Transverse colon (tissue), 4 donors: Measurements from ENCODE around the gene BBS12. TPM values are rescaled to one million over a fixed set of nuclear protein-coding genes. Genes with fewer than 3 reads are reported as not detected.

Experiments used
- DNase-seq: peaks from one replicate; pipeline ENCODE4 v3.0.0-alpha.2; 2019
- H3K27ac ChIP-seq, 4 donors: fragments of 200-600 bp; sonication (generic); 2 replicates each; pipeline ENCODE4 v1.5.1; 2016 to 2018; ENCODE audit warnings: inconsistent platforms in 4 of 4
- H3K27me3 ChIP-seq: fragments of 200-600 bp; sonication (generic); 2 replicates; pipeline ENCODE4 v1.5.1; 2017; ENCODE audit warnings: inconsistent platforms
- H3K36me3 ChIP-seq, 4 donors: fragments of 200-600 bp; sonication (generic); 2 replicates each; pipeline ENCODE4 v1.5.1; 2017 to 2019; ENCODE audit warnings: inconsistent platforms in 4 of 4
- H3K4me1 ChIP-seq, 4 donors: fragments of 200-600 bp; sonication (generic); 2 replicates each; pipeline ENCODE4 v1.5.1; 2017 to 2020; ENCODE audit warnings: inconsistent platforms in 4 of 4
- H3K4me3 ChIP-seq, 4 donors: fragments of 200-600 bp; sonication (generic); 1 replicate in 1 of 4; 2 replicates in 3 of 4; pipeline versions ENCODE4 v1.5.1 to v1.6.1; 2017 to 2019; ENCODE audit warnings: inconsistent platforms in 4 of 4
- H3K9me3 ChIP-seq, 2 donors: fragments of 200-600 bp; sonication (generic); 2 replicates each; pipeline ENCODE4 v1.5.1; 2017 to 2019; ENCODE audit warnings: inconsistent platforms in 2 of 2
- CTCF ChIP-seq, 5 experiments: fragments of 200-600 bp in 3 of 5; fragments of 450-650 bp in 2 of 5; sonication (generic) in 3 of 5; IDR thresholded peaks; 1 replicate in 2 of 5; 2 replicates in 3 of 5; pipeline ENCODE4 v1.5.1; 2016 to 2017; ENCODE audit warnings: antibody characterized with exemption in 5 of 5, inconsistent platforms in 3 of 5, mild to moderate bottlenecking in 2 of 5, moderate library complexity in 1 of 5
- EP300 ChIP-seq: sonication (generic); formaldehyde crosslinking; IDR thresholded peaks from one replicate; pipeline ENCODE4 v1.6.1; 2017; ENCODE audit warnings: antibody characterized with exemption, low read depth
- POLR2A ChIP-seq: fragments of 450-650 bp; IDR thresholded peaks from one replicate; pipeline ENCODE4 v1.6.1; 2016; ENCODE audit warnings: antibody characterized with exemption, mild to moderate bottlenecking, moderate library complexity
- POLR2AphosphoS5 ChIP-seq, 3 donors: sonication (generic); formaldehyde crosslinking; IDR thresholded peaks; one replicate each; pipeline ENCODE4 v1.6.1; 2016; ENCODE audit warnings: antibody characterized with exemption in 3 of 3
- WGBS, 2 donors: methylation state at CpG; one replicate each; pipeline ENCODE4 v1.1.5; 2018; ENCODE audit warnings: low coverage in 1 of 2; 5-methylcytosine and 5-hydroxymethylcytosine counted together
- in situ Hi-C, 4 donors: fragments of 200-750 bp; cut with MboI; loops; one replicate each; pipeline versions ENCODE4 v1.15.0 to v1.15.1; 2017; ENCODE audit warnings: low sequenced_read_pairs in 3 of 4, low pct_ligation_motif_present in 1 of 4, low pct_unique_long_range_greater_than_20kb in 1 of 4
- intact Hi-C: fragments of 100-400 bp; cut with DNase I; formaldehyde crosslinking; loops from one replicate; pipeline ENCODE4 v1.15.1; 2023; ENCODE audit warnings: low total_unique reads
- total RNA-seq, 4 donors: library from RNA; depleted of rRNA; stranded (reverse); fragments of >200 nt; gene quantifications; one replicate each; pipeline ENCODE4 v1.1.0, GENCODE V29; 2016

The BBS12 gene
- total RNA-seq, 4 donors from 2014 or later = 0.60 to 6.0 (median 3.3) TPM

DNA sequence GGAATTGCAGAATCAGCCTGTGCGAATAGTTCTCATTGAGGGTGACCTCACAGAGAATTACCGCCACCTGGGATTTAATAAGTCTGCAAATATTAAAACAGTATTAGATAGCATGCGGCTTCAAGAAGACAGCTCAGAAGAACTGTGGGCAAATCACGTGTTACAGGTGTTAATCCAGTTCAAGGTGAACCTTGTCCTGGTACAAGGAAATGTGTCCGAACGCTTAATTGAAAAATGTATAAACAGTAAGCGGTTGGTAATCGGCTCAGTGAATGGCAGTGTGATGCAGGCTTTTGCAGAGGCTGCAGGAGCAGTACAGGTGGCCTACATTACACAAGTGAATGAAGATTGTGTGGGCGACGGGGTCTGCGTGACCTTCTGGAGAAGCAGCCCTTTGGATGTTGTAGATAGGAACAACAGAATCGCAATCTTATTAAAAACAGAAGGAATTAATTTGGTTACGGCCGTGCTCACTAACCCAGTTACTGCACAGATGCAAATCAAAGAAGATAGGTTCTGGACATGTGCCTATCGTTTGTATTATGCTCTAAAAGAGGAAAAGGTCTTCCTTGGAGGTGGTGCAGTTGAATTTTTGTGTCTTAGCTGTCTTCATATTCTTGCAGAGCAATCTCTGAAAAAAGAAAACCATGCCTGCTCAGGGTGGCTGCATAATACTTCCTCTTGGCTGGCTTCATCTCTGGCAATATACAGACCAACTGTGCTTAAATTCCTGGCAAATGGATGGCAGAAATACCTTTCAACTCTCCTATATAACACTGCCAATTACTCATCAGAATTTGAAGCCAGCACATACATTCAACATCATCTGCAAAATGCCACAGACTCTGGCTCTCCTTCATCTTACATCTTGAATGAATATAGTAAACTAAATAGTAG is 10.7 kb downstream of the BBS12 start:
- in situ Hi-C loops = no loop called here
- no peak for TF ChIP-seq POLR2AphosphoS5 (IDR thresholded peaks at IDR 0.05)
- no peak for TF ChIP-seq POLR2A
- TF ChIP-seq CTCF (IDR thresholded peaks at IDR 0.05) = no peak
- no peak for TF ChIP-seq EP300
- WGBS, 2 donors = 60 to 78% methylated on average over 3 to 15 of the region's 15 CpGs

DNA sequence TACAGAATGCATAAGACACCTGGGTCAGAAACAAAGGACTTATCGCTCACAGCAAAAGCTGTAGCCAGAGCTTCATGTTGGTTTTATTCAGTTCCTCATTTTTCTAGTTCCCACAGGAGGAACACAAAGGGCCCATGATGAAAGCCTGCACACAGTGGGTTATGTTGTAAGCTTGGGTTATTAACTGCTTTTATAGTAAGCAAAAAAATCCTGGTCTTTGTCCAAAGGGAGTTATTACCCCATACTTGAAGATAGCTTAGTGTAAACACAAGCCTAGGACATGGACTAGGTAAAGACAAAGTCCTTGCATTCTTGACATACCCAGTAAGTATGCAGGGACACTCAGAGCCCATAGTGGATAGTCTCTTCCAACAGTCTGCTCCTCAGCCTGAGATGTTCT is 11.7 kb downstream of the BBS12 start:
- Histone ChIP-seq H3K27ac (no peak overlapping the region), H3K4me3 (no peak overlapping the region), H3K4me1 (peaks cover 0 to 23% (median 12%) of the 10 kb centered on the region in 4 donors), H3K27me3 (no peaks in the 10 kb centered on the region), H3K9me3 (no peaks in the 10 kb centered on the region), H3K36me3 (no peaks in the 10 kb centered on the region)
- intact Hi-C loops = no loop called here
- DNase-seq = no peak
- WGBS, 2 donors = 27% methylated on average over 1 of the region's 1 CpG; no CpG with 5 or more reads in 1 of the 2 donors
- in situ Hi-C loops = no loop called here
- no peak for TF ChIP-seq EP300
- TF ChIP-seq POLR2A = no peak
- TF ChIP-seq CTCF (IDR thresholded peaks at IDR 0.05) = no peak
- TF ChIP-seq POLR2AphosphoS5 (IDR thresholded peaks at IDR 0.05) = no peak

More for the DNA sequence above, 10.7 kb downstream of the BBS12 start:
- Histone ChIP-seq H3K4me1 (peaks cover 0 to 23% (median 12%) of the 10 kb centered on the region in 4 donors), H3K27me3 (no peaks in the 10 kb centered on the region), H3K4me3 (no peak overlapping the region), H3K27ac (peak overlapping the region in 1 of 4 donors; percentile 14), H3K36me3 (no peaks in the 10 kb centered on the region), H3K9me3 (no peaks in the 10 kb centered on the region)
- intact Hi-C loops = no loop called here
- no peak for DNase-seq

GRCh38 chr4:122746485-122746965 is 14.0 kb downstream of the BBS12 start:
- H3K4me3 ChIP-seq = no peak overlapping the region
- no peak for DNase-seq
- in situ Hi-C loops = no loop called here
- TF ChIP-seq CTCF (IDR thresholded peaks at IDR 0.05) = no peak
- TF ChIP-seq EP300 = no peak
- TF ChIP-seq POLR2AphosphoS5 (IDR thresholded peaks at IDR 0.05) = no peak
- TF ChIP-seq POLR2A = no peak
- H3K36me3 ChIP-seq = no peaks in the 10 kb centered on the region
- peaks cover 10% of the 10 kb centered on the region for H3K27me3 ChIP-seq
- WGBS, 2 donors = 54 to 79% methylated on average over 2 of the region's 2 CpGs
- intact Hi-C loops = no loop called here
- peaks cover 0 to 23% (median 12%) of the 10 kb centered on the region in 4 donors for H3K4me1 ChIP-seq
- H3K9me3 ChIP-seq = no peaks in the 10 kb centered on the region
- no peak overlapping the region for H3K27ac ChIP-seq

DNA sequence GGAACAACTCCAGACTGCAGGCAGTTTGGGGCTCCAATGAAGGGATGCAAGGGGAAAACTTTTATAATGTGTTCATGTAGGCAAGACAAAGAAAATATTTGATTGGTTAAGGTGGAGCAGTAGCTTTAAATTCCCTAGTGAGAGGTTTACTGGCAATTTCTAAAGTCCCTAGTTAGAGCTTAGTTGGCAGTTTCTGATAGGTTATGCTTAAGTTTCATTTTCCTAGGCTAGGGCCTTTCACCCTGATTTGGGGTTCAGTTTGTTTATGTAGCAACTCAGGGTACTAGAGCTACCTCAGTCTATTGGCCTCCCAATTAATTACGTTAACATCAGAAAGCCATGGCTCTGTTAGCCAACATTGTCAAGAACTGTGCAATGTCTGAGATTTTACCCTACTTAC is 14.6 kb downstream of the BBS12 start:
- H3K4me1 ChIP-seq = peaks cover 0 to 23% (median 12%) of the 10 kb centered on the region in 4 donors
- intact Hi-C loops = no loop called here
- peaks cover 14% of the 10 kb centered on the region for H3K27me3 ChIP-seq
- H3K9me3 ChIP-seq = no peaks in the 10 kb centered on the region
- no peak overlapping the region for H3K4me3 ChIP-seq
- no peak for DNase-seq
- no peaks in the 10 kb centered on the region for H3K36me3 ChIP-seq
- H3K27ac ChIP-seq = no peak overlapping the region
- TF ChIP-seq EP300 = no peak
- no peak for TF ChIP-seq CTCF (IDR thresholded peaks at IDR 0.05)
- no peak for TF ChIP-seq POLR2A
- TF ChIP-seq POLR2AphosphoS5 (IDR thresholded peaks at IDR 0.05) = no peak
- in situ Hi-C loops = no loop called here
- 48 to 50% methylated on average over 1 of the region's 1 CpG for WGBS, 2 donors
